Measurements from ENCODE around the gene ZBTB44.
"Not testable (repeated sequence)": the region's sequence is repeated elsewhere in the genome, so short reads cannot be mapped to it uniquely, and the experiment has no call there.

Gene ZBTB44

DNA sequence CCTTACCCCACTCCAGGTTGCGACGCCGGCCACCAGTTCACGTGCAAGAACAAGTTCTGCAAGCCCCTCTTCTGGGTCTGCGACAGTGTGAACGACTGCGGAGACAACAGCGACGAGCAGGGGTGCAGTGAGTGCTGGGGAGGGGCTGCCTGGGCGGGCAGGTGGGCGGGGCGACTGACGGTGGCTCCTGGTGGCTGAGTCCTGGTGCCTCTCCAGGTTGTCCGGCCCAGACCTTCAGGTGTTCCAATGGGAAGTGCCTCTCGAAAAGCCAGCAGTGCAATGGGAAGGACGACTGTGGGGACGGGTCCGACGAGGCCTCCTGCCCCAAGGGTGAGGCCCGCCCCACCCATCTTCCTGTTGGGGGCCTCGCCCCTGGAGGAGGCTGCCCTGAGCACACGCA is 116.4 kb downstream of the ZBTB44 start:
- no peak for DNase-seq (ENCODE audit: low read depth)

DNA sequence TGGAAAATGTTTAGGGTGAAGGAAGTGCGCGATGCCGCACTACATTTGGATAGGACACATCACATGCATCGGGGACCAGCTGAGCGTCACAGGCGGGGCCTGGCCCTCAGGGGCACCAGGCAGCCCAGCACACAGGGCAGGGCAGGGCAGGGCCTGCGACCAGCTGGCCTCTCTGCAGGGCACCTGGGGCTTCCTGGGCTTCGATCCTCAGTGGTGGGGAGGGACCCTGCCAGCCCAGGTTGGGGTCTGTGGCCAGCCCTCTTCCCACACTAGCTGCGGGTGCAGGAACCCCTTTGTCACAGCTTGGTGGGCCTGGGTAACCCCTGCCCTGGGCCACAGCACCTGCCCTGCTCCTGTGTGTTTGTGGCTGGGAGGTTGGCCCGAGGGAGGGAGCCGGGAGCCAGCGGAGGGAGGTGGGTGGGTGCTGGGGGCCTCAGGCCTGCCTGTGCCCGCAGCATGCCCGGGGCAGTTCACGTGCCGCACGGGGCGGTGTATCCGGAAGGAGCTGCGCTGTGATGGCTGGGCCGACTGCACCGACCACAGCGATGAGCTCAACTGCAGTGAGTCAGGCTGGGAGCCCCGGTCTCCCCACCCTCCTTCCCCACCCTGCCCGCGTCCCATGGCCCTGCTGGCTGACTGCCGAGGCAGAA is 117.2 kb downstream of the ZBTB44 start:
- no peak for DNase-seq (ENCODE audit: low read depth)

DNA sequence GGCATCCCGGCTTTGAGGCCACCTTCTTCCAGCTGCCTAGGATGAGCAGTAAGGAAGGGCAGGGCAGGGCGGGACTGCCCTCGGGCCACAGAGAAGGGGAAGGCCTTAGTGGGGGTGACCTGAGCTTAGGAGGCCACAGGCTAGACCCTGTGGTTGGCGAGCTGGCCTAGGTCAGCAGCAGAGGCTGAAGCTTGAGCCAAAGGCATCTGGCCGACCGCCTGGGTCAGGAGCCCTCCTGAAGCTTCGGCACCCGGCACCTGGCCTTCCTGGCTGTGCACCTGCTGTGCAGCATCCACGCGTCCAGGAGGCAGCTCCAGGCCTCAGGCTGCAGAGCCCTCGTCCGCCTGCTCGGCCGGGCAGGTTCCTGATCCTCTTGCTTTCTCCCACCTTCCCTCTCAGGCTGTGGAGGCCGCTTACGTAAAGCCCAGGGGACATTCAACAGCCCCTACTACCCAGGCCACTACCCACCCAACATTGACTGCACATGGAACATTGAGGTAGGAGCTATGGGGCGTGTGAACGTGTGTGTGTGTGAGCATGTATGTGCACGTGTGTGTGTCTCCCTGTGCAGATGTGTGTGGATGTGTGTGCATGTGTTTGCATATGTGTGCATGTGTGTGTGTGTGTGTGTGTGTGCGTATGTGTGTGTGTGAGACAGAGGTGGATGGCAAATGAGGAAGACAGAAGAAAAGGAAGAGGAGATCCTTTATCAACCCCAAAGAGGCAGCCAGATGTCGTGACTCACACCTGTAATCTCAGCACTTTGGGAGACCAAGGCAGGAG is 120.3 kb downstream of the ZBTB44 start:
- no peak for DNase-seq (ENCODE audit: low read depth)

- not testable (repeated sequence) for DNase-seq (ENCODE audit: low read depth)
These were observed 121.2 kb downstream of the ZBTB44 start for GRCh38 chr11:130193551-130193950.

DNA sequence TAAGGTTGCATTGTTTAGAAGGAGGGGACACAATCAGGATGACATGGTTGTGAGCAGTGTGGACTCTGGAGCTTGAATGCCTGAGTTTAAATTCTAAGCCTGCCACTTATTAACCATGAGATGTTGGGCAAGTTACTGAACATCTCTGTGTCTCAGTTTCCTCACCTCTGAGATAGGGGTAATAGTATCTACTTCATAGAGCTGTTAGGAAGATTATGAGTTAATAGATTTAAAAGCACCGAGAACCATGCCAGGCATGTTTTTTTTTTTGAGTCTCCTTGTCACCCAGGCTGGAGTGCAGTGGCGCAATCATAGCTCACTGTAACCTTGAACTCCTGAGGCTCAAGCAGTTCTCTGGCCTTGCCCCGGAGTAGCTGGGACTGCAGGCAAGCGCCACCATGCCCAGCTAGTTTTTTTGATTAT is 121.9 kb downstream of the ZBTB44 start:
- no peak for DNase-seq (ENCODE audit: low read depth)

- no peak for DNase-seq (ENCODE audit: low read depth)
These were observed 122.8 kb downstream of the ZBTB44 start for GRCh38 chr11:130191896-130192295.

- no peak for DNase-seq (ENCODE audit: low read depth)
These were observed 124.3 kb downstream of the ZBTB44 start for GRCh38 chr11:130190371-130190881.

DNA sequence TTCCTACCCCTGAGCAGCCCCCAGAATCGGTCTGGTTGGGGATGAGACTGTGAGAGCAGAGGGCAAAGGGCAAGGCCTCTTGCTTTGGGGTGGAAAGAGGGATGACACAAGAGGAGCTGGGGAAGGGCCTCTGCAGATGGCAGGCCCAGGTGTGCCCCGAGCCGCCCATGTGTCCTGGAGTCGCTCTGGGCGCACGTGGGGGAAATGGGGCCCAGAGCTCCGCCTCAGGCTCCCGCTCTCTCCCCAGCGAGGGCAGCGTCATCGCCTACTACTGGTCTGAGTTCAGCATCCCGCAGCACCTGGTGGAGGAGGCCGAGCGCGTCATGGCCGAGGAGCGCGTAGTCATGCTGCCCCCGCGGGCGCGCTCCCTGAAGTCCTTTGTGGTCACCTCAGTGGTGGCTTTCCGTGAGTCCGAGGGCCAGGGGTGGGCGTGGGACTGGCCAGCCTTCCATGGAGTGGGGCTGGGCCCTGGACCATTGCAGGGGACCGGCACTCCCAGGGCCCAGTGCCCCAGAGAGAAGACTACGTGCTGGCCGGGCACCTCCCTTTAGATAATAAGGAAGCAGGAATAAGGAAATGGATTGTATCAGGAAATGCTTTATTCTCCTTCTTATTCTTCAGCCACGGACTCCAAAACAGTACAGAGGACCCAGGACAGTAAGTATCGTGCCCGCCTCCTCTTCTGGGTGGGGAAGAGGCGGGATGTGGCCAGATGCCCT is 125.1 kb downstream of the ZBTB44 start:
- no peak for DNase-seq (ENCODE audit: low read depth)

GRCh38 chr11:130188585-130189347 is 126.0 kb downstream of the ZBTB44 start:
- DNase-seq (ENCODE audit: low read depth), result no peak

DNA sequence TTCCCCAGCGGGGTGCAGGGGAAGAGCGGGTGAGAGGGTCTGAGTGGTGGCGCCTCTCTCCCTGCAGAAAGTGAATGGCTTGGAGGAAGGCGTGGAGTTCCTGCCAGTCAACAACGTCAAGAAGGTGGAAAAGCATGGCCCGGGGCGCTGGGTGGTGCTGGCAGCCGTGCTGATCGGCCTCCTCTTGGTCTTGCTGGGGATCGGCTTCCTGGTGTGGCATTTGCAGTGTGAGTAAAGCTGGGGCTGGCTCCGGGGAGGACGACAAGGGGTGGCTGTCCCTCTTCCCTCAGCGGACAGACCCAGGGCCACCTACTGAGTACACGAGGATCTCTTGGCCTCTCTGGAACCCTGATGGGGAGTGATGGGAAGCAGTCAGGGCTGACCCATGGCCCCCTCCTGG is 126.7 kb downstream of the ZBTB44 start:
- DNase-seq (ENCODE audit: low read depth), result no peak

- DNase-seq (ENCODE audit: low read depth), result no peak
These were observed 127.6 kb downstream of the ZBTB44 start for GRCh38 chr11:130187096-130187495.

DNA sequence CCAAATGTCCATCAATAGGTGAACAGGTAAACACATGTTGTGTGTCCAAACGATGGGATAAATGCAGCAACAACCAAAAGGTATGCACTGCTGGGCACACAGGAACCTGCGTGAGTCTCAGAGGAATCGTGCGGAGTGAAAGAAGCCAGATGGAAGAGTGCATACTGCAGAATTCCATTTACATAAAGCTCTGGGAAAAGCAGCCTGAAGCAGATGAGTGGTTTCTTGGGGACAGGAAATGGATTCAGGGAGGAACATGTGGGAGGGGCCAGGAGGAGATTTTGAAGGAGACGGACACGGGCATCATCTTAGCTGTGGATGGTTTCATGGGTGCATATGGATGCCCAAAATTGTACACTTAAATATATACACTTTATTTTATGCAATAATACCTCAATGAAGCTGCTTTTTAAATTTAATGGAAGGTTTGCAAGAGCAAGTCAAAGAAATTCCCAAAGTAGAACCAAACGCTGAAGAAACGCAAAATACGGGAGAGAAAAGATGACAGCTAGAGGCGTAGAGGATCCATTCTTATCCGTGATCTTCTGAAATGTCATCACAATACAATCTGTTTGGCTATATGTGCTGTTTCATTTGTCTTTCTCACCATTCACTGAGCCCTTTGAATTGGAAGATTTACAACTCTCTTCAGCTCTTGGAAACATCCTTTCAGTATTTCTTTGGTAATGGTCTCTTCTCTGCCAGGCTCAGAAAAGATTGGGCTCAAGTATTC is 130.7 kb downstream of the ZBTB44 start:
- DNase-seq (ENCODE audit: low read depth), result no peak

DNA sequence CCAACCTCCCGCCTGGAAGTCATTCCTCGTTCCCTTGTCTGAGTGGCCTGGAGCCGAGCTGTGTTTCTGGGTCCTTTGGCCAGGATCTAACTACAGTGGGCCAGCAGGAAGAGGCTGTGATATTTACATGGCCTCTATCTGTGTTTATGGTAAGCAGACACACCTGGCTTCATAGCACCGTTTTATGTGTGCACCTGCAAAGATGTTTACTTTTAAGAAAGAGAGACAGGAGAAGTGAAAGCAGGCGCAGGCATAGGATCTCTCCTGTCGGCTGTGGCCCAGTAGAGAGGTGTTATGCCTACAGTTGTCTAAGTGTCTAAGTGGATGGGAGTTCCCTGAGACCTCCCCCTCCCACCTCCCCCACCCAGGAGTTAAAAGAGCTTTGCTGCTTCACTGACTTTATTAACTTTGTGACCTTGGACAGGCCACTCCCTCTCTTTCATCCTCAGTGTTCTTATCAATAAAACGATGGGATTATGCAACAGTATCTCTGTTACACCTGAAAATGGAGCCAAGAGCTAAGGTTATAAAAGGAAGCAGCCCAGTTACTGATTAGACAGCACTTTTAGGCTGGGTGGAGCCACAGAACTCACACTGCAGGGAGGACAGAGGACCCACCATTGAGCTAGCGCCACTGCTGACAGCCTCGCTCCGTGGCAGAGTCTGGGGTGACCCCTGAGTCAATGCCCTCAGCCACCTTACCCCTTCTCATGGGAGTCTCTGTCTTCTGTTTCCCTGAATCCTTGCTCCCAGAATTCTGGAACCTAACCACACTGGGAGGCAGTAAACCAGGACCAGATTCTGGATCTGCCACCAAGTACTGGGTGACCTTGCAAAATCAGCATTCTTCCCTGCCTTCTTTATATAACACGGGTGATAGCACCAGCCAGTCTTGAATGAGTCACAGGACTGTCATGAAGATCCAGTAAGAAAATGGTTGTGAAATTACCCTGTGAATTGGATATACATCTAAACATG is 133.1 kb downstream of the ZBTB44 start:
- no peak for DNase-seq (ENCODE audit: low read depth)

GRCh38 chr11:130180896-130181294 is 133.8 kb downstream of the ZBTB44 start:
- no peak for DNase-seq (ENCODE audit: low read depth)

- no peak for DNase-seq (ENCODE audit: low read depth)
These were observed 134.2 kb downstream of the ZBTB44 start for GRCh38 chr11:130180491-130180890.

- DNase-seq (ENCODE audit: low read depth), result no peak
These were observed 135.1 kb downstream of the ZBTB44 start for GRCh38 chr11:130179396-130180306.

DNA sequence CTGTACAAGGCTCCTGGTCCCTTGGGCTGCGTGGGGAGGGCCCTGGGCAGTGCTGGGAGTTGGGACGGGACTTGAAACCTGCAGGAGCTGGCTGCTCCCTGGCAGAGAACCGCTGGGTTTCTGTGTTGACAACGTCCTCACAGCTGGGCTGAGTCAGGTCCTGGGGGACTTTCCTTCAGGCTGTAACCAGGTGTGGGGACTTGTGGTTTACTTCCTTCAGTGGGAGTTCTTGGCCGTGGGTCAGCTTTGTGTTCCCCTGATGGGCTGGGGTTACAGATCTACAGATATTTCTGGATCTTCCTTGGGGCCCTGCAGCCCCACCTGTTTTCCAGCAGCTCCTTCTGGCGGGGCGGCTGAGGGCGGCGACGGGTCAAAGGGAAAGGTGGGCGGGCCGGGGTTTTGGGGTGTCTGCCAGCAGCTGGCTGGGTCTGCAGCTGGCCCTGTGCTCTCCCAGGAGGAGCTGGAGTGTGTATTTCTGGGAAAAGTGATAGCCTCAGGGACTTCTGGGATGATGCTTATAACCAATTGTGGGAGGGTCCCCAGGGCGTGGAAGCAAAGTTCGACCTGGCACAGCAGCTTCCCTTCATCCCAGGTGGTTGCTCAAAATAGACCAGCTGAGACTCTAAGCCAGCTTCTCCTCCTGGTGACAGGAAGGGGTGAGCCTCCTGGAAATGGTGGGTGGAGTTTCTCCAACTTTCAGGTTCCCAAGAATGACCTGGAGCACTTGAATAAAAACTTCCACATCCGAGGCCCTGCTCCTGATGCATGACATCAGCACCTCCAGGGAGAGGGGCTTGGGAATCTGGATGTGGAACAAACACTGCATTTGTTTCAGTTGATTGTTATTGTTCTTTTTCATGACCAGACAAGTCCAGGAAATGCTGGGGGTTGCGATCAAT is 136.0 kb downstream of the ZBTB44 start:
- DNase-seq (ENCODE audit: low read depth), result no peak

- no peak for DNase-seq (ENCODE audit: low read depth)
These were observed 136.9 kb downstream of the ZBTB44 start for GRCh38 chr11:130177782-130178181.

All from stimulated activated CD4-positive, alpha-beta T cell treated with anti-CD3 and anti-CD28 coated beads, Interleukin-2, amount 100 ng/mL, for 4 hours (primary cell).